HEK293 (cell line): Measurements from ENCODE around the gene GNG7.

Experiments used
- CTCF ChIA-PET: fragments of 350-600 bp; formaldehyde crosslinking; extraction: SDS; loops from one replicate; lab custom pipeline; 2021; ENCODE audit warnings: antibody characterized with exemption; lab: Yijun Ruan, JAX
- POLR2A ChIA-PET: fragments of 300-600 bp; formaldehyde crosslinking; extraction: SDS; loops from one replicate; lab custom pipeline; 2020; ENCODE audit warnings: antibody characterized with exemption, inconsistent platforms; lab: Yijun Ruan, JAX
- H3K27ac ChIP-seq: fragments of 200-500 bp; sonication (Bioruptor generic); 2 replicates; pipeline ENCODE4 v1.5.1; 2014; ENCODE audit warnings: low read depth, low read length, control low read depth, inconsistent platforms; ENCODE audit errors: extremely low read depth
- H3K36me3 ChIP-seq, 2 experiments: fragments of 200-500 bp in 1 of 2; sonication (Bioruptor generic) in 1 of 2; 1 replicate in 1 of 2; 2 replicates in 1 of 2; pipeline ENCODE4 v1.5.1; 2014 to 2017; ENCODE audit warnings: inconsistent platforms in 2 of 2, low read length in 2 of 2; ENCODE audit not compliant: control insufficient read depth in 2 of 2, insufficient read depth in 1 of 2
- H3K4me1 ChIP-seq: fragments of 200-500 bp; sonication (Bioruptor generic); 2 replicates; pipeline ENCODE4 v1.5.1; 2014; ENCODE audit warnings: mild to moderate bottlenecking, low read length, inconsistent platforms; ENCODE audit not compliant: control insufficient read depth, insufficient read depth
- H3K4me3 ChIP-seq: 2 replicates; pipeline ENCODE4 v1.5.1; 2011; ENCODE audit warnings: low read depth, mild to moderate bottlenecking, control low read depth, low read length, moderate library complexity
- H3K9me3 ChIP-seq: fragments of 200-500 bp; sonication (Bioruptor generic); 2 replicates; pipeline ENCODE4 v1.5.1; 2014; ENCODE audit warnings: low read depth, low read length, inconsistent platforms; ENCODE audit not compliant: control insufficient read depth, insufficient read depth
- FEZF1 ChIP-seq: fragments of 450-650 bp; formaldehyde crosslinking; IDR thresholded peaks from 2 replicates; pipeline ENCODE4 v1.5.1; 2016; ENCODE audit warnings: missing biosample characterization, missing genetic modification characterization
- KLF10 ChIP-seq: fragments of 450-650 bp; IDR thresholded peaks from 2 replicates; pipeline ENCODE4 v1.5.1; 2018; ENCODE audit warnings: missing biosample characterization, mild to moderate bottlenecking, missing genetic modification characterization
- KLF8 ChIP-seq: fragments of 450-650 bp; formaldehyde crosslinking; IDR thresholded peaks from 2 replicates; pipeline ENCODE4 v1.5.1; 2016; ENCODE audit warnings: missing biosample characterization, missing genetic modification characterization
- PRDM1 ChIP-seq: fragments of 450-650 bp; formaldehyde crosslinking; IDR thresholded peaks from 2 replicates; pipeline ENCODE4; 2016; ENCODE audit warnings: missing biosample characterization, missing genetic modification characterization
- SETDB1 ChIP-seq: IDR thresholded peaks from one replicate; pipeline ENCODE4 v1.6.1; 2017; ENCODE audit warnings: mild to moderate bottlenecking, low read length, moderate library complexity, mixed read lengths; ENCODE audit not compliant: insufficient read length
- TRIM28 ChIP-seq: IDR thresholded peaks from 2 replicates; pipeline ENCODE4 v1.6.1; 2011; ENCODE audit warnings: low read length, control low read depth, borderline replicate concordance
- ZNF132 ChIP-seq: fragments of 450-650 bp; formaldehyde crosslinking; IDR thresholded peaks from 2 replicates; pipeline ENCODE4 v1.5.1; 2017; ENCODE audit warnings: missing biosample characterization, missing genetic modification characterization, borderline replicate concordance
- ZNF138 ChIP-seq: fragments of 450-650 bp; formaldehyde crosslinking; IDR thresholded peaks from 2 replicates; pipeline ENCODE4 v1.5.1; 2016; ENCODE audit warnings: missing biosample characterization, missing genetic modification characterization, borderline replicate concordance
- ZNF140 ChIP-seq: fragments of 450-650 bp; formaldehyde crosslinking; IDR thresholded peaks from 2 replicates; pipeline ENCODE4 v1.5.1; 2016; ENCODE audit warnings: missing biosample characterization, missing genetic modification characterization
- ZNF501 ChIP-seq: fragments of 450-650 bp; formaldehyde crosslinking; IDR thresholded peaks from 2 replicates; pipeline ENCODE4 v1.5.1; 2016; ENCODE audit warnings: missing biosample characterization, missing genetic modification characterization
- ZNF621 ChIP-seq: fragments of 450-650 bp; formaldehyde crosslinking; IDR thresholded peaks from 2 replicates; pipeline ENCODE4 v1.5.1; 2017; ENCODE audit warnings: missing biosample characterization, missing genetic modification characterization
- ZNF76 ChIP-seq: fragments of 450-650 bp; formaldehyde crosslinking; IDR thresholded peaks from 2 replicates; pipeline ENCODE4; 2016; ENCODE audit warnings: low read depth, missing biosample characterization, missing genetic modification characterization, borderline replicate concordance
- TF ChIP-seq, protein P1 (sequence below): fragments of 450-650 bp; formaldehyde crosslinking; IDR thresholded peaks from 2 replicates; pipeline ENCODE4; 2016; ENCODE audit warnings: missing biosample characterization, missing genetic modification characterization
- TF ChIP-seq, protein P2 (sequence below): fragments of 450-650 bp; formaldehyde crosslinking; IDR thresholded peaks from 2 replicates; pipeline ENCODE4 v1.5.1; 2016; ENCODE audit warnings: missing biosample characterization, missing genetic modification characterization

Gene GNG7

DNA sequence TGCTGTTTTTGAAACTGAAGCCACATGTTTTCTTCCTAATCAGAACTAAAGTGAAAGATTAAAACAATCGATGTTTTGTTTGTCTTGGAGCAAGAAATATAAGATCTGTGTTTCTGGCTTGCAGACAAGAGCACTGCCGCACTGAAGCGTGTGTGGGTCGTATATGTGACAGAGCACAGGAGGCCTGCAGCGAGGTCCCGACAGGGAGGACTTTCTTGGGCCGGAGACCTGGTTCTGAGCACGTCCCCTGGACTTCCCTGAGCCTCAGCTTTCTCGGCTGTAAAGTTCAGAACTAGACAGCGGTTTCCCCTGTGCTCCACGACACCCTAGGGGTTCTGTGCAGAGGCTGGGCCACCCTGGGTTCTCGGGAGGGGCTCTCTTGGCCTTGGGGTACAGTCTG, 166.0 kb downstream of the GNG7 start (continued):
- no peak for TF ChIP-seq ZNF76 (tag by site-specific recombination)
- TF ChIP-seq, protein P1, sequence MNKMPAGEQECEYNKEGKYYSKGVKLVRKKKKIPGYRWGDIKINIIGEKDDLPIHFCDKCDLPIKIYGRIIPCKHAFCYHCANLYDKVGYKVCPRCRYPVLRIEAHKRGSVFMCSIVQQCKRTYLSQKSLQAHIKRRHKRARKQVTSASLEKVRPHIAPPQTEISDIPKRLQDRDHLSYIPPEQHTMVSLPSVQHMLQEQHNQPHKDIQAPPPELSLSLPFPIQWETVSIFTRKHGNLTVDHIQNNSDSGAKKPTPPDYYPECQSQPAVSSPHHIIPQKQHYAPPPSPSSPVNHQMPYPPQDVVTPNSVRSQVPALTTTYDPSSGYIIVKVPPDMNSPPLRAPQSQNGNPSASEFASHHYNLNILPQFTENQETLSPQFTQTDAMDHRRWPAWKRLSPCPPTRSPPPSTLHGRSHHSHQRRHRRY (tag by site-specific recombination) = no peak

DNA sequence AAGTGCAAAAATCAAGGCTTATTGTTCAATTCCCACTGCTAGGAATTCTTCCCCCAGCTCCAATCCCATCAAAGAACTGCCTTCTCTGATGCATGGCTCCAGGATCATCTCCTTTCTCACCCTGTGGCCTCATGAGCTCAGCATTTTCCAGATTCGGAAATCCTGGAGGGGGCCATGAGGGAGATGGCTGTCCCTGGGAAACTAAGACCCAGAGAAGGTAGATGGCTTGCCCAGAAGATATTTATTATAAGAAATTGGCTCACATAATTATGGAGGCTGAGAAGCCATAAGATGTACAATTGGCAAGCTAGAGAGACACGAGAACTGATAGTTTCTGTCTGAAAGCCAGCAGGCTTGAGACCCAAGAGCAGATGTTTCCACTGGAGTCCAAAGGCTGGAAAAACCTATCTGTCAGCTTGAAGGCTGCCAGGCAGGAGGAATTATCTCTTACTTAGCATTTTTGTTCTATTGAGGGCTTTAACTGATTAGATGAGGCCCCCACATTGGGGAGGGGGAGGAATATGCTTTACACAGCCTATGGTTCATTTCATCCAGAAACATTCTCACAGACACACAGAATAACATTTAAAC, 168.0 kb downstream of the GNG7 start:
- CTCF ChIA-PET = interaction anchor here (0.6 to 1.6 kb wide), 2 partner anchors 98 to 103 kb away, joined by 3 to 4 read pairs; no protein-coding TSS in a partner anchor
- H3K9me3 ChIP-seq = no peaks in the 10 kb centered on the region
- POLR2A ChIA-PET = interaction anchor here (0.5 to 3.2 kb wide), 3 partner anchors 16 to 58 kb away, joined by 3 to 29 read pairs (median 5); partner anchors contain the start of gene GADD45B
- TF ChIP-seq SETDB1 (peak; percentile 28), KLF10 (tag by site-specific recombination) (no peak)
- H3K4me1 ChIP-seq = peaks cover 4% of the 10 kb centered on the region; the same call in 1 of the 2 replicates
- no peak overlapping the region for H3K4me3 ChIP-seq
- no peaks in the 10 kb centered on the region for H3K36me3 ChIP-seq
- H3K27ac ChIP-seq = no peak overlapping the region

DNA sequence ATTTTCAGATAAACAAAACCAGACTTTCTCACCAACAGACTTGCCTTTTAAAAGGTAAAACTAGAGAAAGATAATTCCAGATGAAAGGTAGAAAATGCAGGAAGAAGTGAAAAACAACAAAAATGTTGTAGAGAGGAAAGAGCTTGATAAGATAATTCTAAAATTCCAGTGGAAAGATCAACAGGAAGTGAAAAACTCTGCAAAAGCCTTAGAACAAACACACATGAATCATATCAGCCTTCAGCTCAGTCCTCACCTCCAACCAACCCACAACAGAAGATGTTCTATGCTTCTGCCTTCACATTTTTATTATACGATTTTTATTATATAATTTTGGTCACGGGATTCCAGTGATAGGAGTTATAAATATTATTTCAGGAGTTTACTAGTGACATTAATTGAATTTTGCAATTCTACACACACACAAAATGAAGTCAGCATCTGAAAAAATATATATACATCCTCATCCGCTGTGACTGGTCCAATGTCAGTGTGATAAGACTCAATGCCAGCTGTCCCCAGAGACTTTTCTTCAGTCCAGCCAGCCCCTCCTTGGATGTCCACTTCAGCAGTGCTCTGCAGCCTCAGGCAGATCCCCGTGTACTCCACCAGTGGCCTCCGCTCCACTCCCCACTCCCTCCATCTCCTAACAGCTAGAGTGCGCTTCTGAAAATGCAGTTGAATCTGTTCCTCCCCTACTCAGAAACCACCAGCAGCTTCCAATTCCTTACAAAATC, 168.6 kb downstream of the GNG7 start:
- Histone ChIP-seq H3K36me3 (no peaks in the 10 kb centered on the region), H3K4me1 (peaks cover 4% of the 10 kb centered on the region; the same call in 1 of the 2 replicates), H3K4me3 (no peak overlapping the region), H3K9me3 (no peaks in the 10 kb centered on the region), H3K27ac (no peak overlapping the region)
- ChIA-PET POLR2A (interaction anchor here (0.5 to 3.2 kb wide), 3 partner anchors 15 to 57 kb away, joined by 3 to 29 read pairs (median 5); partner anchors contain the start of gene GADD45B), CTCF (interaction anchor here (0.6 to 1.6 kb wide), 6 partner anchors 8 to 103 kb away, joined by 3 to 4 read pairs (median 4); no protein-coding TSS in a partner anchor)
- TF ChIP-seq ZNF501 (tag by site-specific recombination) (no peak), PRDM1 (0 out of 2 replicates have a peak, but pooled peaks have one; percentile 22)

DNA sequence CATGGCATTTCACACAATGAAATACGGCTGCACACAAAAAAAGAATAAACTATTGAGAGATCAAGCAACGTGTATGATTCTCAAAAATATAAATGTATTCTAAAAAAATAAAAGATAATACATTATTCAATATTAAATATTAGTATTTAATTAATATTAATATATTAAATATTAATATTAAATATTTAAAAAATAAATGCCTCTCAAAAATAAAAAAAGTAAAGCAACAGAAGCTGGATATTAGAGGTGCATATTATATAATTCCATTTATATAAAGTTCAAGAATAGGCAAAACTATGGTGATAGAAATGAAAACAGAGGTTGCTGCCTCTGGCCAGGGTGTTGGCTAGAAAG, 169.4 kb downstream of the GNG7 start:
- H3K27ac ChIP-seq = no peak overlapping the region

DNA sequence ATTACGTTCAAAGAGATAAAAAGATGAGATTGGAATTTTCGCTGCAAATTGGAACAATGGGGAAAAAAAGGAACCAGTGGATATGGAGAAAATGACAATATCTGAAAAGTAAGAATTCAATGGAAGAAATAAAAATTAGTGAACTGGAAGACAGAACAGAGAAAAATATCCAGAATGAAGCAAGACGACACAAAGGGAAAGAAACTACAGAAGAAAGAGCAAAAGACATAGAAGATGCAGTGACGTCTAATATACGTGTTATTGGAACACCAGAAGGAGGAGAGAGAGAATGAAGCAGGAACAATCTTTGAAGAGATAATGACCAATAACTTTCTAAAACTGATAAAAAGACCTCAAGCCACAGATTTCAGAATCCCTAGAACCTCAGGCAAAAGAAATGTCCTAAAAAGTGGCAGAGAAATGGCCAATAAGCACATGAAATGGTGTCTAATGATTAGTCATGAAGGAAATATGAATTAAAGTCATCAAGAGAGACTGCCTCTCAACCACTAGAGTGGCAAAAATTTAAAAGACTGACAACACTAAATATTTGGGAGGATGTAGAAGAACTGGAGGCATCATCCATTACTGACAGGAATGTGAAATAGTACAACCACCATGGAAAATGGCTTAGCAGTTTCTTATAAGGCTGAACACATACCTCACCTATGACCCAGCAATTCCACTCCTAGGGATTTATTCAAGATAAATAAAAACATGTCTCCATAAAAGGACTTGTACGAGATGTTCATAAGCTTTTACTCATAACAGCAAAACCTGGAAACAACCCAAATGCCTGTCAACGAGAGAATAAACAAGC, 170.0 kb downstream of the GNG7 start:
- peaks cover 4% of the 10 kb centered on the region; the same call in 1 of the 2 replicates for H3K4me1 ChIP-seq
- ChIA-PET CTCF (interaction anchor here (0.5 to 1.5 kb wide), 5 partner anchors 10 to 84 kb away, joined by 3 to 4 read pairs (median 3); no protein-coding TSS in a partner anchor), POLR2A (interaction anchor here (3.2 kb wide), 1 partner anchor 56 kb away, joined by 29 read pairs; the partner anchor contains the start of gene GADD45B)
- no peaks in the 10 kb centered on the region for H3K9me3 ChIP-seq
- H3K4me3 ChIP-seq = no peak overlapping the region
- H3K36me3 ChIP-seq = no peaks in the 10 kb centered on the region
- no peak overlapping the region for H3K27ac ChIP-seq
- TF ChIP-seq, protein P2, sequence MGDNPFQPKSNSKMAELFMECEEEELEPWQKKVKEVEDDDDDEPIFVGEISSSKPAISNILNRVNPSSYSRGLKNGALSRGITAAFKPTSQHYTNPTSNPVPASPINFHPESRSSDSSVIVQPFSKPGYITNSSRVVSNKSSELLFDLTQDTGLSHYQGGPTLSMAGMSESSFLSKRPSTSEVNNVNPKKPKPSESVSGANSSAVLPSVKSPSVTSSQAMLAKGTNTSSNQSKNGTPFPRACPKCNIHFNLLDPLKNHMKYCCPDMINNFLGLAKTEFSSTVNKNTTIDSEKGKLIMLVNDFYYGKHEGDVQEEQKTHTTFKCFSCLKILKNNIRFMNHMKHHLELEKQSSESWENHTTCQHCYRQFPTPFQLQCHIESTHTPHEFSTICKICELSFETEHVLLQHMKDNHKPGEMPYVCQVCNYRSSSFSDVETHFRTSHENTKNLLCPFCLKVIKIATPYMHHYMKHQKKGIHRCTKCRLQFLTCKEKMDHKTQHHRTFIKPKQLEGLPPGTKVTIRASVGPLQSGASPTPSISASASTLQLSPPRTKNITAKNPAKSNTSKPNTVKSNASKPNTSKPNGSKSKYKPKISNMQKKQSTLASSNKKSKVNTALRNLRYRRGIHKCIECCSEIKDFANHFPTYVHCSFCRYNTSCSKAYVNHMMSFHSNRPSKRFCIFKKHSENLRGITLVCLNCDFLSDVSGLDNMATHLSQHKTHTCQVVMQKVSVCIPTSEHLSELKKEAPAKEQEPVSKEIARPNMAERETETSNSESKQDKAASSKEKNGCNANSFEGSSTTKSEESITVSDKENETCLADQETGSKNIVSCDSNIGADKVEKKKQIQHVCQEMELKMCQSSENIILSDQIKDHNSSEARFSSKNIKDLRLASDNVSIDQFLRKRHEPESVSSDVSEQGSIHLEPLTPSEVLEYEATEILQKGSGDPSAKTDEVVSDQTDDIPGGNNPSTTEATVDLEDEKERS = peak; percentile 66; the same call in 1 of the 2 replicates
- TF ChIP-seq SETDB1 = peak; percentile 98
- TF ChIP-seq ZNF140 (tag by site-specific recombination) = peak; percentile 68; the same call in 1 of the 2 replicates
- TF ChIP-seq ZNF132 = no peak
- TF ChIP-seq FEZF1 = 0 out of 2 replicates have a peak, but pooled peaks have one; percentile 8
- TF ChIP-seq KLF8 (tag by site-specific recombination) = peak; percentile 27; the same call in 1 of the 2 replicates
- TF ChIP-seq TRIM28 = peak; percentile 98

More for the DNA sequence above, 169.4 kb downstream of the GNG7 start:
- TF ChIP-seq ZNF138 (tag by site-specific recombination) (no peak), ZNF621 (tag by site-specific recombination) (no peak)
- H3K4me3 ChIP-seq = no peak overlapping the region
- peaks cover 4% of the 10 kb centered on the region; the same call in 1 of the 2 replicates for H3K4me1 ChIP-seq
- POLR2A ChIA-PET = interaction anchor here (3.2 kb wide), 1 partner anchor 57 kb away, joined by 29 read pairs; the partner anchor contains the start of gene GADD45B
- H3K36me3 ChIP-seq = no peaks in the 10 kb centered on the region
- CTCF ChIA-PET = interaction anchor here (0.8 to 1.6 kb wide), 5 partner anchors 9 to 104 kb away, joined by 3 to 4 read pairs (median 3); no protein-coding TSS in a partner anchor
- no peaks in the 10 kb centered on the region for H3K9me3 ChIP-seq
